GM23338 (cell line): Measurements from ENCODE around the gene ENTPD8. TPM values are rescaled to one million over a fixed set of nuclear protein-coding genes. Genes with fewer than 3 reads are reported as not detected.

Experiments used
- ATAC-seq: fragments of 200-7000 bp; cut with Tn5 transposase; 3 replicates; pipeline ENCODE4 v1.9.1; 2020
- DNase-seq: peaks from one replicate; pipeline ENCODE4 v3.0.0-alpha.2; 2015; ENCODE audit warnings: low spot score
- H2AFZ ChIP-seq: fragments of 200-600 bp; sonication (generic); 2 replicates; pipeline ENCODE4 v1.8.0; 2016; ENCODE audit warnings: antibody characterized with exemption, mild to moderate bottlenecking, moderate library complexity
- H3F3A ChIP-seq: fragments of 200-600 bp; sonication (generic); replicated peaks from 2 replicates; pipeline ENCODE4 v1.8.0; 2017; ENCODE audit warnings: antibody characterized with exemption, mixed run types, low read depth
- H3K27ac ChIP-seq: fragments of 200-600 bp; sonication (generic); 2 replicates; pipeline ENCODE4 v1.6.1; 2016; ENCODE audit warnings: low read depth
- H3K27me3 ChIP-seq: fragments of 200-600 bp; sonication (generic); 2 replicates; pipeline ENCODE4 v1.8.0; 2016; ENCODE audit warnings: mild to moderate bottlenecking, mixed run types, moderate library complexity; ENCODE audit not compliant: insufficient read depth
- H3K36me3 ChIP-seq: fragments of 200-600 bp; sonication (generic); 2 replicates; pipeline ENCODE4 v1.8.0; 2016; ENCODE audit warnings: mild to moderate bottlenecking; ENCODE audit not compliant: insufficient read depth
- H3K4me1 ChIP-seq: fragments of 200-600 bp; sonication (generic); 2 replicates; pipeline ENCODE4 v1.8.0; 2016; ENCODE audit warnings: mild to moderate bottlenecking, moderate library complexity; ENCODE audit not compliant: insufficient read depth
- H3K4me2 ChIP-seq: fragments of 200-600 bp; sonication (generic); 2 replicates; pipeline ENCODE4 v1.7.1; 2017; ENCODE audit warnings: mixed run types
- H3K4me3 ChIP-seq: fragments of 200-600 bp; sonication (generic); 2 replicates; pipeline ENCODE4 v1.6.1; 2016; ENCODE audit warnings: mixed run types
- H3K79me2 ChIP-seq: fragments of 200-600 bp; sonication (generic); replicated peaks from 2 replicates; pipeline ENCODE4 v1.8.0; 2017; ENCODE audit warnings: mild to moderate bottlenecking; ENCODE audit not compliant: insufficient read depth
- H3K9me2 ChIP-seq: fragments of 200-600 bp; sonication (generic); 2 replicates; pipeline ENCODE4 v1.8.0; 2017; ENCODE audit not compliant: insufficient read depth
- H4K20me1 ChIP-seq: fragments of 200-600 bp; sonication (generic); replicated peaks from 2 replicates; pipeline ENCODE4 v1.8.0; 2017; ENCODE audit warnings: mild to moderate bottlenecking; ENCODE audit not compliant: insufficient read depth
- H3K27ac Mint-ChIP-seq: 2 replicates; pipeline ENCODE4 v1.8.0; 2020; ENCODE audit warnings: inconsistent platforms, mild to moderate bottlenecking, moderate library complexity, mixed read lengths
- H3K27me3 Mint-ChIP-seq: 3 replicates; pipeline ENCODE4 v1.8.0; 2022; ENCODE audit warnings: low read depth, mild to moderate bottlenecking, moderate library complexity, mixed read lengths, inconsistent platforms; ENCODE audit not compliant: insufficient read depth, poor library complexity
- H3K36me3 Mint-ChIP-seq: 3 replicates; pipeline ENCODE4 v1.8.0; 2021; ENCODE audit warnings: low read depth, mild to moderate bottlenecking, inconsistent platforms, moderate library complexity, mixed read lengths
- H3K4me1 Mint-ChIP-seq: 3 replicates; pipeline ENCODE4 v1.8.0; 2020; ENCODE audit warnings: mild to moderate bottlenecking, inconsistent platforms, mixed read lengths
- H3K4me3 Mint-ChIP-seq: 3 replicates; pipeline ENCODE4 v1.8.0; 2021; ENCODE audit warnings: moderate library complexity, mild to moderate bottlenecking, inconsistent platforms, mixed read lengths
- H3K9me3 Mint-ChIP-seq: 3 replicates; pipeline ENCODE4 v1.8.0; 2020; ENCODE audit warnings: moderate library complexity, mild to moderate bottlenecking, inconsistent platforms, mixed read lengths
- CREB1 ChIP-seq: fragments of 250-450 bp; sonication (Bioruptor Pico); IDR thresholded peaks from 2 replicates; pipeline ENCODE4 v1.5.0; 2020; ENCODE audit warnings: low read depth, mild to moderate bottlenecking, moderate library complexity
- JUNB ChIP-seq: IDR thresholded peaks from one replicate; pipeline ENCODE4 v1.6.1; 2016; ENCODE audit warnings: antibody characterized with exemption; ENCODE audit not compliant: unreplicated experiment
- POLR2AphosphoS5 ChIP-seq: IDR thresholded peaks from 2 replicates; pipeline ENCODE4 v1.6.1; 2016; ENCODE audit warnings: antibody characterized with exemption, low read depth
- STAT1 ChIP-seq: IDR thresholded peaks from one replicate; pipeline ENCODE4 v1.6.1; 2016; ENCODE audit warnings: antibody characterized with exemption; ENCODE audit not compliant: unreplicated experiment
- polyA plus RNA-seq: library from polyadenylated mRNA; unstranded; fragments of >200 nt; fragmentation: Nextera tagmentation; extraction: Ambion mirVana; gene quantifications from 2 replicates; pipeline ENCODE4 v1.2.1, GENCODE V29; 2016
- total RNA-seq: library from RNA; depleted of rRNA; stranded (reverse); fragments of >200 nt; shearing (Covaris generic); gene quantifications from 2 replicates; pipeline ENCODE4 v1.2.3, GENCODE V29; 2014
- TF ChIP-seq, protein P1 (sequence below): fragments of 250-450 bp; sonication (Bioruptor Pico); IDR thresholded peaks from 2 replicates; pipeline ENCODE4 v1.5.0; 2020; ENCODE audit warnings: mild to moderate bottlenecking, moderate library complexity
- TF ChIP-seq, protein P2 (sequence below): IDR thresholded peaks from 2 replicates; pipeline ENCODE4 v1.6.1; 2016; ENCODE audit warnings: antibody characterized with exemption
- TF ChIP-seq, protein P3 (sequence below), 2 experiments: fragments of 200-600 bp in 1 of 2; sonication (generic) in 1 of 2; conservative IDR thresholded peaks; 2 replicates each; pipeline versions ENCODE4 v1.5.1 to v1.6.1; 2016 to 2017; ENCODE audit warnings: antibody characterized with exemption in 2 of 2, low read depth in 2 of 2, mild to moderate bottlenecking in 2 of 2, moderate library complexity in 1 of 2
- TF ChIP-seq, protein P4 (sequence below): IDR thresholded peaks from one replicate; pipeline ENCODE4 v1.6.1; 2018; ENCODE audit warnings: antibody characterized with exemption; ENCODE audit not compliant: unreplicated experiment

Gene ENTPD8
- total and polyA plus RNA-seq, 2 experiments from 2014 or later = 0.42 to 0.89 TPM

DNA sequence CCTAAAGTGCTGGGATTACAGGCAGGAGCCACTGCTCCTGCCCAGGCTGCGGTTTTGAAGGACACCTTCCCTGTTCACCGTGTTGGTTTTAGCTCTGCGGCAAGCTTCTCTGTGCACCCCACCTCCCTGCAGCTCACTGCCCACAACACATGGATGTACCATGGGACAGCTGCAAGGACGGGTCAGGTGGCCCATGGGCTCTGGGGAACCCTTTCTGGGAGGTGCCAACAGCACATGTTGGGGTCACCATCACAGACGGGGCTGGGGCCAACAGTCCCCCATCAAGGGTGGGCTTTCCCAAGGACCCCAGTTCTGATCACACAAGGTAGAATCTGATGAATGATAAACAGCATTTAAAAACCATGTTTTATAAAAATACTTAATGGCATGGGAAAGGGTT is 25.7 kb downstream of the ENTPD8 start (continued):
- TF ChIP-seq, protein P1, sequence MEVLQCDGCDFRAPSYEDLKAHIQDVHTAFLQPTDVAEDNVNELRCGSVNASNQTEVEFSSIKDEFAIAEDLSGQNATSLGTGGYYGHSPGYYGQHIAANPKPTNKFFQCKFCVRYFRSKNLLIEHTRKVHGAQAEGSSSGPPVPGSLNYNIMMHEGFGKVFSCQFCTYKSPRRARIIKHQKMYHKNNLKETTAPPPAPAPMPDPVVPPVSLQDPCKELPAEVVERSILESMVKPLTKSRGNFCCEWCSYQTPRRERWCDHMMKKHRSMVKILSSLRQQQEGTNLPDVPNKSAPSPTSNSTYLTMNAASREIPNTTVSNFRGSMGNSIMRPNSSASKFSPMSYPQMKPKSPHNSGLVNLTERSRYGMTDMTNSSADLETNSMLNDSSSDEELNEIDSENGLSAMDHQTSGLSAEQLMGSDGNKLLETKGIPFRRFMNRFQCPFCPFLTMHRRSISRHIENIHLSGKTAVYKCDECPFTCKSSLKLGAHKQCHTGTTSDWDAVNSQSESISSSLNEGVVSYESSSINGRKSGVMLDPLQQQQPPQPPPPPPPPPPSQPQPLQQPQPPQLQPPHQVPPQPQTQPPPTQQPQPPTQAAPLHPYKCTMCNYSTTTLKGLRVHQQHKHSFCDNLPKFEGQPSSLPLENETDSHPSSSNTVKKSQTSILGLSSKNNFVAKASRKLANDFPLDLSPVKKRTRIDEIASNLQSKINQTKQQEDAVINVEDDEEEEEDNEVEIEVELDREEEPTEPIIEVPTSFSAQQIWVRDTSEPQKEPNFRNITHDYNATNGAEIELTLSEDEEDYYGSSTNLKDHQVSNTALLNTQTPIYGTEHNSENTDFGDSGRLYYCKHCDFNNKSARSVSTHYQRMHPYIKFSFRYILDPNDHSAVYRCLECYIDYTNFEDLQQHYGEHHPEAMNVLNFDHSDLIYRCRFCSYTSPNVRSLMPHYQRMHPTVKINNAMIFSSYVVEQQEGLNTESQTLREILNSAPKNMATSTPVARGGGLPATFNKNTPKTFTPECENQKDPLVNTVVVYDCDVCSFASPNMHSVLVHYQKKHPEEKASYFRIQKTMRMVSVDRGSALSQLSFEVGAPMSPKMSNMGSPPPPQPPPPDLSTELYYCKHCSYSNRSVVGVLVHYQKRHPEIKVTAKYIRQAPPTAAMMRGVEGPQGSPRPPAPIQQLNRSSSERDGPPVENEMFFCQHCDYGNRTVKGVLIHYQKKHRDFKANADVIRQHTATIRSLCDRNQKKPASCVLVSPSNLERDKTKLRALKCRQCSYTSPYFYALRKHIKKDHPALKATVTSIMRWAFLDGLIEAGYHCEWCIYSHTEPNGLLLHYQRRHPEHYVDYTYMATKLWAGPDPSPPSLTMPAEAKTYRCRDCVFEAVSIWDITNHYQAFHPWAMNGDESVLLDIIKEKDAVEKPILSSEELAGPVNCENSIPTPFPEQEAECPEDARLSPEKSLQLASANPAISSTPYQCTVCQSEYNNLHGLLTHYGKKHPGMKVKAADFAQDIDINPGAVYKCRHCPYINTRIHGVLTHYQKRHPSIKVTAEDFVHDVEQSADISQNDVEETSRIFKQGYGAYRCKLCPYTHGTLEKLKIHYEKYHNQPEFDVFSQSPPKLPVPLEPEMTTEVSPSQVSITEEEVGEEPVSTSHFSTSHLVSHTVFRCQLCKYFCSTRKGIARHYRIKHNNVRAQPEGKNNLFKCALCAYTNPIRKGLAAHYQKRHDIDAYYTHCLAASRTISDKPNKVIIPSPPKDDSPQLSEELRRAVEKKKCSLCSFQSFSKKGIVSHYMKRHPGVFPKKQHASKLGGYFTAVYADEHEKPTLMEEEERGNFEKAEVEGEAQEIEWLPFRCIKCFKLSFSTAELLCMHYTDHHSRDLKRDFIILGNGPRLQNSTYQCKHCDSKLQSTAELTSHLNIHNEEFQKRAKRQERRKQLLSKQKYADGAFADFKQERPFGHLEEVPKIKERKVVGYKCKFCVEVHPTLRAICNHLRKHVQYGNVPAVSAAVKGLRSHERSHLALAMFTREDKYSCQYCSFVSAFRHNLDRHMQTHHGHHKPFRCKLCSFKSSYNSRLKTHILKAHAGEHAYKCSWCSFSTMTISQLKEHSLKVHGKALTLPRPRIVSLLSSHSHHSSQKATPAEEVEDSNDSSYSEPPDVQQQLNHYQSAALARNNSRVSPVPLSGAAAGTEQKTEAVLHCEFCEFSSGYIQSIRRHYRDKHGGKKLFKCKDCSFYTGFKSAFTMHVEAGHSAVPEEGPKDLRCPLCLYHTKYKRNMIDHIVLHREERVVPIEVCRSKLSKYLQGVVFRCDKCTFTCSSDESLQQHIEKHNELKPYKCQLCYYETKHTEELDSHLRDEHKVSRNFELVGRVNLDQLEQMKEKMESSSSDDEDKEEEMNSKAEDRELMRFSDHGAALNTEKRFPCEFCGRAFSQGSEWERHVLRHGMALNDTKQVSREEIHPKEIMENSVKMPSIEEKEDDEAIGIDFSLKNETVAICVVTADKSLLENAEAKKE = no peak
- no peak for TF ChIP-seq CREB1 (CRISPR knock-in tag)
- TF ChIP-seq, protein P2, sequence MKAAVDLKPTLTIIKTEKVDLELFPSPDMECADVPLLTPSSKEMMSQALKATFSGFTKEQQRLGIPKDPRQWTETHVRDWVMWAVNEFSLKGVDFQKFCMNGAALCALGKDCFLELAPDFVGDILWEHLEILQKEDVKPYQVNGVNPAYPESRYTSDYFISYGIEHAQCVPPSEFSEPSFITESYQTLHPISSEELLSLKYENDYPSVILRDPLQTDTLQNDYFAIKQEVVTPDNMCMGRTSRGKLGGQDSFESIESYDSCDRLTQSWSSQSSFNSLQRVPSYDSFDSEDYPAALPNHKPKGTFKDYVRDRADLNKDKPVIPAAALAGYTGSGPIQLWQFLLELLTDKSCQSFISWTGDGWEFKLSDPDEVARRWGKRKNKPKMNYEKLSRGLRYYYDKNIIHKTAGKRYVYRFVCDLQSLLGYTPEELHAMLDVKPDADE = no peak

DNA sequence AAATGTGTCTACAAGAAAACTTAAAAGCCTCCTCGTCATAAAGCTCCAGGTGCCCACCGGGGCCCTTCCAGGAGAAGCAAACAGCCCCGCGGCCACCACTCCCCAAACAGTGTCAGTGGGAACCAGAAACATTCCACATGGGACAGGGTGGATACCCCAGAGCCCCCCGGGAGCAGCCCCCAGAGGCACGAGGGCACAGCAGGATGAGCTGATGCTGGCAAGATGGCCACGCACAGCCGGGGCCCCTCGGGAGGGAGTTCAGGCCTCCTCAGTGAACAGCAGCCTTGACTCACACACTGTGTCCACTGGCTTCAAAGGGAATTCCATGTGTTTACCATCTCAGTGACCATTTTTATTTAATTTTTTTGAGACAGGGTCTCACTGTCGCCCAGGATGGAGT is 28.7 kb downstream of the ENTPD8 start:
- Mint-ChIP-seq H3K27ac (no peak overlapping the region), H3K4me3 (no peak overlapping the region), H3K27me3 (peaks cover 2% of the 10 kb centered on the region), H3K4me1 (no peaks in the 10 kb centered on the region; the same call in 1 of the 3 replicates), H3K36me3 (no peaks in the 10 kb centered on the region), H3K9me3 (no peaks in the 10 kb centered on the region)
- Histone ChIP-seq H3K27ac (no peak overlapping the region), H3F3A (0 out of 2 replicates have a peak, but pooled peaks cover 3% of the 10 kb centered on the region), H2AFZ (no peak overlapping the region), H4K20me1 (no peaks in the 10 kb centered on the region; the same call in none of the 2 replicates), H3K4me3 (no peak overlapping the region), H3K27me3 (no peaks in the 10 kb centered on the region), H3K36me3 (no peaks in the 10 kb centered on the region), H3K4me2 (no peak overlapping the region), H3K79me2 (0 out of 2 replicates have a peak, but pooled peaks cover 2% of the 10 kb centered on the region), H3K9me2 (no peaks in the 10 kb centered on the region), H3K4me1 (0 out of 2 replicates have a peak, but pooled peaks cover 3% of the 10 kb centered on the region)
- no peak for DNase-seq
- ATAC-seq = no peak
- TF ChIP-seq POLR2AphosphoS5 (no peak), STAT1 (no peak), JUNB (no peak)
- TF ChIP-seq, protein P3, sequence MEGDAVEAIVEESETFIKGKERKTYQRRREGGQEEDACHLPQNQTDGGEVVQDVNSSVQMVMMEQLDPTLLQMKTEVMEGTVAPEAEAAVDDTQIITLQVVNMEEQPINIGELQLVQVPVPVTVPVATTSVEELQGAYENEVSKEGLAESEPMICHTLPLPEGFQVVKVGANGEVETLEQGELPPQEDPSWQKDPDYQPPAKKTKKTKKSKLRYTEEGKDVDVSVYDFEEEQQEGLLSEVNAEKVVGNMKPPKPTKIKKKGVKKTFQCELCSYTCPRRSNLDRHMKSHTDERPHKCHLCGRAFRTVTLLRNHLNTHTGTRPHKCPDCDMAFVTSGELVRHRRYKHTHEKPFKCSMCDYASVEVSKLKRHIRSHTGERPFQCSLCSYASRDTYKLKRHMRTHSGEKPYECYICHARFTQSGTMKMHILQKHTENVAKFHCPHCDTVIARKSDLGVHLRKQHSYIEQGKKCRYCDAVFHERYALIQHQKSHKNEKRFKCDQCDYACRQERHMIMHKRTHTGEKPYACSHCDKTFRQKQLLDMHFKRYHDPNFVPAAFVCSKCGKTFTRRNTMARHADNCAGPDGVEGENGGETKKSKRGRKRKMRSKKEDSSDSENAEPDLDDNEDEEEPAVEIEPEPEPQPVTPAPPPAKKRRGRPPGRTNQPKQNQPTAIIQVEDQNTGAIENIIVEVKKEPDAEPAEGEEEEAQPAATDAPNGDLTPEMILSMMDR (conservative IDR thresholded peaks at IDR 0.05; ENCODE audit: low read depth in 2 of 2) = no peak
- TF ChIP-seq, protein P2 = no peak
- TF ChIP-seq, protein P4, sequence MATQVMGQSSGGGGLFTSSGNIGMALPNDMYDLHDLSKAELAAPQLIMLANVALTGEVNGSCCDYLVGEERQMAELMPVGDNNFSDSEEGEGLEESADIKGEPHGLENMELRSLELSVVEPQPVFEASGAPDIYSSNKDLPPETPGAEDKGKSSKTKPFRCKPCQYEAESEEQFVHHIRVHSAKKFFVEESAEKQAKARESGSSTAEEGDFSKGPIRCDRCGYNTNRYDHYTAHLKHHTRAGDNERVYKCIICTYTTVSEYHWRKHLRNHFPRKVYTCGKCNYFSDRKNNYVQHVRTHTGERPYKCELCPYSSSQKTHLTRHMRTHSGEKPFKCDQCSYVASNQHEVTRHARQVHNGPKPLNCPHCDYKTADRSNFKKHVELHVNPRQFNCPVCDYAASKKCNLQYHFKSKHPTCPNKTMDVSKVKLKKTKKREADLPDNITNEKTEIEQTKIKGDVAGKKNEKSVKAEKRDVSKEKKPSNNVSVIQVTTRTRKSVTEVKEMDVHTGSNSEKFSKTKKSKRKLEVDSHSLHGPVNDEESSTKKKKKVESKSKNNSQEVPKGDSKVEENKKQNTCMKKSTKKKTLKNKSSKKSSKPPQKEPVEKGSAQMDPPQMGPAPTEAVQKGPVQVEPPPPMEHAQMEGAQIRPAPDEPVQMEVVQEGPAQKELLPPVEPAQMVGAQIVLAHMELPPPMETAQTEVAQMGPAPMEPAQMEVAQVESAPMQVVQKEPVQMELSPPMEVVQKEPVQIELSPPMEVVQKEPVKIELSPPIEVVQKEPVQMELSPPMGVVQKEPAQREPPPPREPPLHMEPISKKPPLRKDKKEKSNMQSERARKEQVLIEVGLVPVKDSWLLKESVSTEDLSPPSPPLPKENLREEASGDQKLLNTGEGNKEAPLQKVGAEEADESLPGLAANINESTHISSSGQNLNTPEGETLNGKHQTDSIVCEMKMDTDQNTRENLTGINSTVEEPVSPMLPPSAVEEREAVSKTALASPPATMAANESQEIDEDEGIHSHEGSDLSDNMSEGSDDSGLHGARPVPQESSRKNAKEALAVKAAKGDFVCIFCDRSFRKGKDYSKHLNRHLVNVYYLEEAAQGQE = no peak
